Panc1 (cell line): ENCODE measurements around the gene TXNRD3.

Experiments used
- POLR2AphosphoS5 ChIP-seq: IDR thresholded peaks from 2 replicates; pipeline ENCODE4 v1.6.1; 2012; ENCODE audit warnings: mild to moderate bottlenecking, low read depth, low read length, moderate library complexity
- TF ChIP-seq, protein P1 (sequence below): fragments of 450-650 bp; IDR thresholded peaks from 2 replicates; pipeline ENCODE4 v1.5.1; 2017; ENCODE audit warnings: mild to moderate bottlenecking

DNA sequence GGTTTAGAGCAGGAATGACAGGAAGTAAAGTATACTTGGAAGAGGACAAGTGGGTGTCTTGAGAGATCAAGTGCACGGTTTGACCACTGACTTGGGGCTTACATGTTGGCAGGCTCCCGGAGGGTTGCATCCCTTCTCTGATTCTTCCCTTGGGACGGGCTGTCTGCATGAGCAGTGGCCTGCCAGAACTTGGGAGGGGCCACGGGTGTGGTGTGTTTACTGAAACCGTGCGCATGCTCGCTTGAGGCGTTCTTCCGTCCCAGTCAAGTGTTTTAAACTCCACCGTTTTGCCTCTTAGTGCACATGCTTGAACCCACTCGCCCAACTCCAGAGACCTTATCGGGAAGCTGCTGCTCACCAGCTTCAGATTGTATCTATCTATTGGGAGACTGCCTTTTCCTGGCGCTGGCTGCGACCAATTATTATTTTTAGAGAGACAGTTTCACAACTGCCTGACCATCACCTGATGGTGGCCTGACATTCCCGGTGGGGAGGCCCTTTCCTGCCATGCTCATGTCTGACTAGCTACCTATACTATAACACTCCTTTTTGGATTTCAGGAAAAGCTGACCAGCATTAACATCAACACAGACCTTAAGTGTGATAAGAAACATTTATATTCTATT lies 81.3 kb downstream of the TXNRD3 start:
- TF ChIP-seq, protein P1, sequence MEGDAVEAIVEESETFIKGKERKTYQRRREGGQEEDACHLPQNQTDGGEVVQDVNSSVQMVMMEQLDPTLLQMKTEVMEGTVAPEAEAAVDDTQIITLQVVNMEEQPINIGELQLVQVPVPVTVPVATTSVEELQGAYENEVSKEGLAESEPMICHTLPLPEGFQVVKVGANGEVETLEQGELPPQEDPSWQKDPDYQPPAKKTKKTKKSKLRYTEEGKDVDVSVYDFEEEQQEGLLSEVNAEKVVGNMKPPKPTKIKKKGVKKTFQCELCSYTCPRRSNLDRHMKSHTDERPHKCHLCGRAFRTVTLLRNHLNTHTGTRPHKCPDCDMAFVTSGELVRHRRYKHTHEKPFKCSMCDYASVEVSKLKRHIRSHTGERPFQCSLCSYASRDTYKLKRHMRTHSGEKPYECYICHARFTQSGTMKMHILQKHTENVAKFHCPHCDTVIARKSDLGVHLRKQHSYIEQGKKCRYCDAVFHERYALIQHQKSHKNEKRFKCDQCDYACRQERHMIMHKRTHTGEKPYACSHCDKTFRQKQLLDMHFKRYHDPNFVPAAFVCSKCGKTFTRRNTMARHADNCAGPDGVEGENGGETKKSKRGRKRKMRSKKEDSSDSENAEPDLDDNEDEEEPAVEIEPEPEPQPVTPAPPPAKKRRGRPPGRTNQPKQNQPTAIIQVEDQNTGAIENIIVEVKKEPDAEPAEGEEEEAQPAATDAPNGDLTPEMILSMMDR = no peak
- TF ChIP-seq POLR2AphosphoS5 = no peak
